Ovary (tissue), 3 donors: ENCODE results near the gene ING2.

Experiments used
- CTCF ChIP-seq, 3 donors: fragments of 450-650 bp in 2 of 3; fragments of 200-600 bp in 1 of 3; IDR thresholded peaks; one replicate each; pipeline versions ENCODE4 v1.5.1 to v1.8.0; 2016 to 2022; ENCODE audit warnings: antibody characterized with exemption in 3 of 3, mild to moderate bottlenecking in 1 of 3
- POLR2A ChIP-seq: fragments of 450-650 bp; IDR thresholded peaks from one replicate; pipeline ENCODE4 v1.6.1; 2017; ENCODE audit warnings: antibody characterized with exemption, mild to moderate bottlenecking, moderate library complexity
- donor health status: DM: no; HTN: no; CAD: no.

- TF ChIP-seq CTCF (IDR thresholded peaks at IDR 0.05): no peak
- TF ChIP-seq POLR2A: no peak
Measured at GRCh38 chr4:183532821-183533220, 28.0 kb downstream of the ING2 start.
